ENCODE data around the gene OR4F17. TPM values are rescaled to one million over a fixed set of nuclear protein-coding genes. Genes with fewer than 3 reads are reported as not detected.
"Not testable (repeated sequence)": the region's sequence is repeated elsewhere in the genome, so short reads cannot be mapped to it uniquely, and the experiment has no call there.

The OR4F17 gene
- total RNA-seq (ENCODE audit: insufficient read depth, low replicate concordance): 6.7 TPM

DNA sequence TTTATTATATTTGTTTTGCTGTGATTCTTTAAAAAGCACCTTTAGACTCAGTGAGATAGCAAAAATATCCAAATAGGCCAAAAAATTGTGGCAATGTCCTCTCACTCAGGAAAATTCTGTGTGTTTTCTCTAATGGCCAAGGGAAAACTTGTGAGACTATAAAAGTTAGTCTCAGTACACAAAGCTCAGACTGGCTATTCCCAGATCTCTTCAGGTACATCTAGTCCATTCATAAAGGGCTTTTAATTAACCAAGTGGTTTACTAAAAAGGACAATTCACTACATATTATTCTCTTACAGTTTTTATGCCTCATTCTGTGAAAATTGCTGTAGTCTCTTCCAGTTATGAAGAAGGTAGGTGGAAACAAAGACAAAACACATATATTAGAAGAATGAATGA, at the start of gene OR4F17:
Gene OR4F17 (plus strand): TSS at position 301 of the 400 bp plus-strand sequence. CDS start 3,575 bp downstream, outside the sequence.
- DNase-seq (ENCODE audit: low spot score): not testable (repeated sequence)

GRCh38 chr19:70793-71192, 36.1 kb upstream of the OR4F17 start:
- DNase-seq (ENCODE audit: low spot score): not testable (repeated sequence)

DNA sequence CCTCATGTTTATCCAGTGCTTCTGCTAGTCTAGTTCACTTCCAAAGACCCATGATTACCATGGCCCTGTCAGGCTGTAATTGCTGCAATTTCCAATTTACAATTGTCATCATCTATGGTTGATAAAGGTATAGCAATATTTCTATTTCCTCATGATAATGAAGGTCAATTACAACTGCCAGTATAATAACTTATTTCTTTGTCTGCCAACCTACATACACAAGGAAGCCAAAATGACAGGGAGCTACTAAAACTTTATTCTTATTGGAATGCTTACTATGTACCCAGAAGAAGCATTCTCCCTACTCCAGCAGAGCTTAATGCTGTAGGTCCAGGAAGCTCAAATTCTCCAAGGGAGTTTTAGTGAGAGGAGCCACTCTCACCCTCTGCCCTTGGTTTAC, 24.0 kb upstream of the OR4F17 start:
- DNase-seq (ENCODE audit: low spot score): not testable (repeated sequence)

DNA sequence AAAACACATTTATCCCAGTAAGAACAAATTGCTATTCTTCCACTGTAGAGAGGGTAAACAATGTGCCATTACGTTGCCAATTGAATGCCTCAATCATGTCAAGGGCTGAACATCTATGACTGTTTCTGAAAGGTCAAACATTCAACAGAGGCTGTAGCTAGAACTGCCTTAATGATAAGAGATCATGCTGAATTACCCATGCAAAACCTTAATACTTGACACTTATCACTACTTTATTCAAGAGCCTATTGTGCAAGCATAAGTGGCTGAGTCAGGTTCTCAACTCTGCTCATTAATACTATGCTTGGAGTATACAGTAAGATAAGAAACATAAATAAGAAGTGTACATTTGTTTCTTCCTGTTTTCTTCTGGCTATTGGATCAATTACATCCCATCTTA, 23.3 kb upstream of the OR4F17 start:
- DNase-seq (ENCODE audit: low spot score): not testable (repeated sequence)

DNA sequence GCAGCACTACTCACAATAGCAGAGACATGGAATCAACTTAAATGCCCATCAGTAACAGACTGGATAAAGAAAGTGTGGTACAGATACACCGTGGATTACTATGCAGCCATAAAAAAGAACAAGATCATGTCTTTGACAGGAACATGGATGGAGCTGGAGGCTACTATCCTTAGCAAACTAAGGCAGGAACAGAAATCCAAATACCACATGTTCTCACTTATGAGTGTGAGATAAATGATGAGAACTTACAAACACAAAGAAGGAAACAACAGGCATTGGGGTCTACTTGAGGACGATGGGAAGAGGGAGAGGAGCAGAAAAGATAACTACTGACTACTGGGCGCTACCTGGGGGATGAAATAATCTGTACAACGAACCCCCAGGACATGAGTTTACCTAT, 16.2 kb upstream of the OR4F17 start:
- not testable (repeated sequence) for DNase-seq (ENCODE audit: low spot score)

- DNase-seq (ENCODE audit: low spot score): not testable (repeated sequence)
Observed at GRCh38 chr19:94794-95193, 12.1 kb upstream of the OR4F17 start.

GRCh38 chr19:97647-98046, 9.3 kb upstream of the OR4F17 start:
- not testable (repeated sequence) for DNase-seq (ENCODE audit: low spot score)

DNA sequence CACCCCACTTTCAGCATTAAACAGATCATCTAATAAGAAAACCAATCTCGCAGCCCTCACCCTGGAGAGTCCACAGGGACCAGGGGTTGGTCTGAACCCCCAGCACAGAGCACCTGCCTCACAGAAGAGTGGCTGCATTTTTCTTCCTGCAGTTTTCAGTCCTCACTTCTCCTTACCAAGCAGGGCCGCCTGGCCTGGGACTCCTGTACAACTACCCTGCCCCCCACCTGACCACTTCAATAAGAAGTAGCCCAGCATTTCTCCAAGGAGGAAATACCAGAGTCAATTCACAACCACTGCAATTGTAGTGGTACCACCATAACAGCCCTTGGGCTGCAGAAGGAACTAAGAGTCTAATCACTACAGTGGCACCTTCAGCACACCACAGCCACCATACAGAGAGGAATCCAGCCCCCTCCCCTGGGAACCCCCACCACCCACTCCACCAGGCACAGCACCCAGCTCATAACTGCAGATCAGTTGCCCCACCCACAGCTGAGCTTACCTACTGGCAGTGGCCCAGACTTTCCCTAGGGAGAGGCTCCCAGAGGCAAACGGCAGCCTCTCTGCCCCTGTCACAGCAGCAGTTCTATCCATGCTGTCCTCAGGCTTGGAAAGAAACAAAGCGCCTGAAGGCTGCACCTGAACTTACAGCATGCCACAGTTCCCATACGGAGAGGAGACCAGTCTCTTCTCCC, 13.7 kb downstream of the OR4F17 start:
- DNase-seq (ENCODE audit: low spot score): not testable (repeated sequence)

Other genes with a start within 250 kb of the OR4F17 start
- 0.72 TPM for gene PLPP2, start 184.3 kb downstream of the OR4F17 start, total RNA-seq (ENCODE audit: insufficient read depth, low replicate concordance)
- gene MIER2, start 237.7 kb downstream of the OR4F17 start, total RNA-seq (ENCODE audit: insufficient read depth, low replicate concordance): 3.4 TPM

Data from umbilical cord (tissue), 2 donors.